Measurements from ENCODE around the gene SLC35C1. TPM values are rescaled to one million over a fixed set of nuclear protein-coding genes. Genes with fewer than 3 reads are reported as not detected.

Gene SLC35C1
- total and polyA plus RNA-seq, 2 of the 8 experiments (the other 6 are each of a cell fraction or from before 2014, with no cell fraction given) = 4.6 to 10.6 TPM

DNA sequence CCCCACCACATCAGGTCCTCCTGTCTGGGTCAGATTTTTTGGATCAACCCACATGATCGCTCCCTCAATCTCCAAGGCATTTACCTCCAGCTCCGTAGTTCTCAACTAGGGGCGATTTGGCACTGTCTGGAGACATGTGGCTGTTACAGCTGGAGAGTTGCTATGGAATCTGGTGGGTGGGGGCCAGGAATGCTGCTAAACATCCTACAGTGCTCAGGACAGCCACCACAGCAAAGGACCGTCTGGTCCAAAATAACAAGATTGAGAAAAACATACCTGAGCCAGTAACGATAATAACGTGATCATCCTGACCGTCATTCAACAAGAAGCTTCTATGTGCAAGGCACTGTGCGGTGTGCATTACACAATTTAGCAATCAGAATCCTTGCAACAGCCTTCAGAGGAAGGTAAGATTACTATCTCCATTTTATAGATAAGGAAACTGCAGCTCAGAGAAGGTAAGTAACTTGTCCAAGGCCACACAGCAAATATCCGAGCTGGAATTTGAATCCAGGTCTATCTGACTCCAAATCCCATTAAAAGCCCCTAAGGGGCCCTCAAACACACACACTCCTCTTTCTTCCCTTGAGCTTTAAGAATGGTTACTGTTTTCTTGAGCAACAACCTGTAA is 28.0 kb downstream of the SLC35C1 start:
- no peaks in the 10 kb centered on the region for H3K4me1 ChIP-seq (replicated peaks in 1 of 4; ENCODE audit: control insufficient read depth in 3 of 4, insufficient read depth in 4 of 4, low read length in 3 of 4)
- H3K9ac ChIP-seq (replicated peaks in 1 of 4; ENCODE audit: extremely low read depth in 1 of 4, low read depth in 3 of 4, low read length in 3 of 4) = no peak overlapping the region
- no peak for FAIRE-seq
- no peaks in the 10 kb centered on the region for H3K79me2 ChIP-seq (ENCODE audit: control insufficient read depth in 1 of 2, insufficient read depth in 2 of 2, low read length in 2 of 2)
- no peak overlapping the region for H3K4me2 ChIP-seq (ENCODE audit: insufficient read depth in 1 of 2, low read depth in 2 of 2, low read length in 2 of 2)
- H3K18ac ChIP-seq (ENCODE audit: extremely low read depth, low read length) = no peak overlapping the region
- no peak overlapping the region for H3K23ac ChIP-seq (ENCODE audit: insufficient read length)
- no peaks in the 10 kb centered on the region for H4K20me1 ChIP-seq (replicated peaks in 1 of 2; ENCODE audit: control insufficient read depth in 1 of 2, insufficient read depth in 2 of 2, low read length in 2 of 2)
- no peak overlapping the region for H3K4ac ChIP-seq (replicated peaks; ENCODE audit: insufficient read length, low read depth, low read length)
- no peak overlapping the region for H2BK20ac ChIP-seq (ENCODE audit: low read length)
- H2BK15ac ChIP-seq (ENCODE audit: low read length) = no peak overlapping the region
- TF ChIP-seq TAF1 (IDR thresholded peaks at IDR 0.05; ENCODE audit: low read depth, low read length) (no peak), RBBP5 (IDR thresholded peaks at IDR 0.05; ENCODE audit: borderline replicate concordance, low read depth, low read length) (no peak), RAD21 (IDR thresholded peaks at IDR 0.05 in 1 of 2, conservative IDR thresholded peaks at IDR 0.05 in 1 of 2; ENCODE audit: low read depth in 2 of 2, low read length in 2 of 2) (no peak), KDM1A (IDR thresholded peaks at IDR 0.05; ENCODE audit: borderline replicate concordance, low read length) (peak; percentile 83; the same call in 1 of the 2 replicates)
- H4K8ac ChIP-seq (ENCODE audit: extremely low read depth, insufficient read depth, low read length) = no peak overlapping the region
- CTCF ChIA-PET (ENCODE audit: partially characterized antibody) = interaction anchor here (1.1 to 8.5 kb wide), 4 partner anchors 11 to 61 kb away, joined by 3 to 50 read pairs (median 5); no protein-coding TSS in a partner anchor
- H3K79me1 ChIP-seq (ENCODE audit: low read depth, low read length) = no peaks in the 10 kb centered on the region
- no peaks in the 10 kb centered on the region for H3K23me2 ChIP-seq (ENCODE audit: low read depth, low read length)
- H2BK5ac ChIP-seq (ENCODE audit: low read depth, low read length) = no peak overlapping the region
- no peak overlapping the region for H2BK120ac ChIP-seq (replicated peaks; ENCODE audit: low read depth, low read length)
- no peak overlapping the region for H2BK12ac ChIP-seq (ENCODE audit: low read depth, low read length)
- POLR2A ChIA-PET (ENCODE audit: partially characterized antibody) = interaction anchor here (1.3 kb wide), 1 partner anchor 23 kb away, joined by 3 read pairs; no protein-coding TSS in a partner anchor
- H3K27me3 ChIP-seq (replicated peaks in 1 of 4; ENCODE audit: control insufficient read depth in 3 of 4, extremely low read depth in 1 of 4, insufficient read depth in 3 of 4, low read length in 3 of 4) = no peaks in the 10 kb centered on the region
- no peak overlapping the region for H3K56ac ChIP-seq (replicated peaks; ENCODE audit: insufficient read length, low read depth, low read length)
- H4K91ac ChIP-seq (replicated peaks; ENCODE audit: insufficient read length, low read length) = no peak overlapping the region
- no peak overlapping the region for H2AK5ac ChIP-seq (ENCODE audit: low read depth, low read length)
- 88% methylated on average over 9 of the region's 9 CpGs; no CpG with 5 or more reads in 1 of the 2 experiments for WGBS, 2 experiments (ENCODE audit: extremely low coverage in 1 of 2, insufficient coverage in 1 of 2, insufficient read length in 1 of 2, insufficient replicate concordance in 2 of 2, low coverage in 1 of 2, low lambda C conversion rate in 2 of 2, missing lambda C conversion rate in 1 of 2)
- no peak overlapping the region for H3K27ac ChIP-seq (ENCODE audit: low read depth, low read length)
- no peak overlapping the region for H4K5ac ChIP-seq (ENCODE audit: insufficient read length, low read depth, low read length)
- no peaks in the 10 kb centered on the region for H3K9me3 ChIP-seq (ENCODE audit: insufficient read depth in 2 of 2, low read depth in 1 of 2, low read length in 1 of 2)
- no peak overlapping the region for H2AFZ ChIP-seq (ENCODE audit: low read length)
- H3K36me3 ChIP-seq (ENCODE audit: control insufficient read depth in 2 of 4, insufficient read depth in 4 of 4, low read length in 3 of 4) = no peaks in the 10 kb centered on the region
- H3K14ac ChIP-seq (ENCODE audit: insufficient read length) = no peak overlapping the region
- no peak overlapping the region for H3K4me3 ChIP-seq (ENCODE audit: extremely low read depth in 1 of 4, insufficient read depth in 2 of 4, low read depth in 3 of 4, low read length in 4 of 4)
- DNase-seq (ENCODE audit: low read depth in 1 of 2, low spot score in 2 of 2) = no peak

Data from H1 (cell line).